ENCODE results near the gene SRSF2.
"Not testable (repeated sequence)": the region's sequence is repeated elsewhere in the genome, so short reads cannot be mapped to it uniquely, and the experiment has no call there.

The SRSF2 gene, protein sequence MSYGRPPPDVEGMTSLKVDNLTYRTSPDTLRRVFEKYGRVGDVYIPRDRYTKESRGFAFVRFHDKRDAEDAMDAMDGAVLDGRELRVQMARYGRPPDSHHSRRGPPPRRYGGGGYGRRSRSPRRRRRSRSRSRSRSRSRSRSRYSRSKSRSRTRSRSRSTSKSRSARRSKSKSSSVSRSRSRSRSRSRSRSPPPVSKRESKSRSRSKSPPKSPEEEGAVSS

DNA sequence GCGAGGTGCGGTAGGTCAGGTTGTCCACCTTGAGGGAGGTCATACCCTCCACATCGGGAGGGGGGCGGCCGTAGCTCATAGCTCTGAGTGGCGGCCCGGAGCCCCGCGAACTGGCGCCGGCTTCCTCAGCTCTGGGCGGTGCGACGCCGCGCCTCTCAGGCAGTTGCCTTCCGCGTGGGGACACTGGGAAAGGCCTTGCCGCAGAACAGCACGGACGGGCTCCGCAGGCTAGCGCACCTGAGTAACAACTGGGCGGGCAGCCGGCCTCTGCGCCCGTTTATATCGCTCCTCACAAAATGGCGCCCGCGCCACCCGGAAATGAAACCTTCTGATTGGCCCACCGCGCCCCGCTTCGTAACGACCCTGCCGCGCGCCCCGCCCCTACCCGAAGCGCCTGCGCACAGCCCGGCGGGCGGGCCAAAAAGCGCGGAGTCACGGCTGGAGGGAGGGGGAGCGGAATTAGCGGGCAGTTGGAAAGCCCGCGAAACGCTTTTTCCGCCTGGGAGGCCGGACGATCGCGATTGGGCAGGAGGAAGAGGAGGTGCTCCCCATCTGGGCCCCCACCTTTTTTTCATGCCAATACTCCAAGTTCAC lies at the start of gene SRSF2:
TSS of gene SRSF2 (minus strand) at position 250 of the 594 bp plus-strand sequence. CDS start at position 79, 171 bp downstream.
- peak; percentile 98 to 99 for DNase-seq (ENCODE audit: low read depth in 2 of 2)

DNA sequence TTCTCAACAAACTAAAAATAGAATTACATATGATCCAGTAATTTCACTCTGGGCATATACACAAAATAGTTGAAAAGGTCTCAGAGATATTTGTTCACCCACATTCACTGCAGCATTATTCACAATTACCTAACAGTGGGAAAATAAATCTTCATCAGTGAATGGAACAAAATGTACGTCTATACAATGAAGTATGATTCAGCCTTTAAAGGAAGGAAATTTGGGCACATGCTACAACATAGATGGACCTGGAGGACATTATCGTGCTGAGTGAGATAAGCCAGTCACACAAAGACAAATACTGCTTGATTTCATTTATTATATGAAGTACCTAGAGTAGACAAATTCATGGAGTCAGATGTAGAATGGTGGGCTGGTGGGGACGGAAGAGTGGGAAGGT lies 47.8 kb upstream of the SRSF2 start:
- no peak for DNase-seq (ENCODE audit: low read depth in 2 of 2)

DNA sequence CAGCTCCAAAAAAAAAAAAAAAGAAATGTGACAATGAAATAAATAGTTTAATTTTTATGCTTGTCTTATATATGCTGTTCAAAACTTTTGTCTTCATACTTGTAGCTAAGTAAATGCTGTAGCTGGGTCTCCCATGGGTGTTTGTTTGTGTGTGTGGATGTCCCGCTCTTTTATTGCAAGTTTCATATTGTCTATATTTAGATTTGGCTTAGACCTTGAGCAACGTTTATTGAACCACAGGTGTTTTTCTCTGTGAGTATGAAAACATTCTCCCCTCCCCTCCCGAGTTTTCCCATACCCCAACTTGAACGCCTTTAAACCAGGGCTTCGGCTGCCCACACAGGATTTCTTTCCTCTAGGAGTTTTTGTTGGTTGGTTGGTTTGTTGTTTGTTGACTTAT lies 46.0 kb upstream of the SRSF2 start:
- DNase-seq (ENCODE audit: low read depth in 2 of 2) = no peak

DNA sequence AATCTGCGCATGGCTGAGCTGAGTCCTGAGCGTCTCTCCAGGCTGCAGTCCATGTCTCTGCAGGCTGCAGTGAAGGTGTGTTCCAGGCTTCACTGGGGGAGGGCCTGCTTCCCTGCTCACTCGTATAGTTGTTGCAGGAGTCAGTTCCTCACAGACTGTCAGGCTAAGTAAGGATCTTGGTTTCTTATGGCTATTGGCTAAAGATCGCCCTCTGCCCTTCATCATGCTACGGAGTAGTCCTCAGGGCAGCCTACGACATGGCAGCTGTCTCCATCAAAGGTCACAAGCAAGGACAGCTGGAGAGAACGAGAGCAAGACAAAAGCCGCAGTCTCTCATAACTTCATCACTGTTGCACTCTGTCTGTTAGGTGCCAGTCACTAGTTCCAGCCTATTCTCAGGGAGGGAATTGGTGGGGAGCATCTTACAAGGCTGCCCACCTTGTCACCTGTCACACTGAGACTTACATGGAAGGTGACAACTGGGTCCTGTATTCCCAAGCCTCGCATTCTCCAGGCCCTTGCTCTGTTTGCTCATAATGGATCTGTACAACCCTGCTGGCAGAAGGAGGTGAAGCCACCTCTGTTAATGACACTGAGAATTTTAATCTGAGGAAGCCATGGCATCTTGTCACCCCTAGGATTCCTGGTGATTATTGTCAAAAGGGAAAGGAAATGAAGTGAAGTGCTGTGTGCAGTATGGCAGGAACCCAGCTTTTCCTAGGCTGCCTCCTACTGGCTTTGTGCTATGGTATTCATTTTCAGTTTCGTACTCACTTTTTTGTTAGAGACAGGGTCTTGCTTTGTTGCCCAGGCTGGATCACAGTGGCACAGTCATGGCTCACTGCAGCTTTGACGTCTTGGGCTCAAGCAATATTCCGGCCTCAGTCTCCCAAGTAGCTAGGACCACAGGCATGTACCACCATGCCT lies 44.2 kb upstream of the SRSF2 start:
- DNase-seq (ENCODE audit: low read depth in 2 of 2) = no peak

DNA sequence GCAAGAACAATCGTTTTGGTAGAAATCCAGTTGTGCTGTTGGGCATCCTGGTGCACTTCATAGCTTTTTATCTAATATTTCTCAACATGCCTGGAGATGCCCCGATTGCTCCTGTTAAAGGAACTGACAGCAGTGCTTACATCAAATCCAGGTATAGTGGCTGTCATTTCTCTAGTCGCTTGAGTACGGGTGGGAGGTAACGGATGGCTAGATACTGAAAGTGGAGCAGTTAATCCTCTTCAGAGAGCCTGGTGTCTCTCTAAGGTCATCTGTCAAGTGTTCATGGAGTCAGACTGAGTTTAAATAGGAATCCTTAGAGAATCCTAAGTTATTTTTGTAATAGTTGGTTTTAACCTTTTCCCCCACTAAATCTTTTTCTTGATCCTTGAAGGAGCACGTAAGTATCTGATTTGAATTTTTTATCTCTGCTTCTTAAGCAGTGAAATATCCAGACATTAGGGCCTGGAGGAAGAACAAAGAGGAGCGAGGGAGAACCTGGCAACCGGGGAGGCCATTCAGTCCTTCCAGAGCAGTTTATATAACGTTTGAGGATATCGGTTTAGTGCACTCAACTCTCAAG lies 38.0 kb upstream of the SRSF2 start:
- no peak for DNase-seq (ENCODE audit: low read depth in 2 of 2)

DNA sequence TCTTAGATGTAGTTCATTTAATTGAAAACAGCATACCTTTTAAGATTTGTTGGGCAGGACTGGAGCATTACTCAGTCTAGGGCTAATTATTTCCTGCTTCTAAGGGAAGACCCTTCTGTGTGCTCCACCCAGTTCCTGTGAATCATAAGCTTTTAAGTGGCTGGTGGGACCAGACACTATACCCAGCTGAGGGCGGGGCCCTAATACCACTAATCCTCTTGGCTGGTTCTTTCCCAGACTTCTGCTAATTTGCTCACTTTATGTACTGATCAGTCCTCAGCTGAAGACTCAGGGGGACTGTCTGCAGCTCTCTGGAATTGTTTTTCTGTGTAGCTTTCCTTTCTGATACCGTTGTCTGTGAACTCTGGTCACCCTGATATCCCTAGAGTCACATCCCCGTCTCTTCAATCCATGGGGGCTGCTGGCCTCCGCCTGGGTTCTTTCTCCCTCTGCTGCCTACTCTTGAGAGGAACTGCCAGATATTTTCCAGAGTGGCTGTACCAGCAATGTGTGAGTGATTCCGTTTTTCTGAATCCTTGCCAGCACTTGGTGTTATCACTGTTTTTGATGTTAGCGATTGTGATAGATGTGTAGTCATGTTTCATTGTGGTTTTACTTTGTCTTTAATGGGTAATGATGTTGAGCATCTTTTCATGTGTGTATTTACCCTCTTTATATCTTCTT lies 35.9 kb upstream of the SRSF2 start:
- peak; percentile 68 to 72 for DNase-seq (ENCODE audit: low read depth in 2 of 2)

DNA sequence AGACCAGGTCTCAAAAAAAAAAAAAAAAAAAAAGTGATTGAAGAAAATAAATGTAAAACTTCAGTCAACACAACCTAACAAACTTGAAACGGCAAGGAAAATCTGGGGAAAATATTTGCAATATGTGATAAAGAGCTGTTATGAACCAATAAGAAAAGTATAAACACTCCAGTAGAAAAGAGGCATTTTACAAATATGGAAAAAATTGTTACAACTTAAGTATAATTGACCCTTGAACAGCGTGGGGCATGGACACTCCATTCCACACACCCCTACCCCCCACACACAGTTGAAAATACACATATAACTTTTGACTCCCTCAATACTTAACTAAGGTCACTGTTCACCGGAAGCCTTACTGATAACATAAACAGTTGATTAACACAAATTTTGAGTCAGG lies 21.4 kb upstream of the SRSF2 start:
- DNase-seq (ENCODE audit: low read depth in 2 of 2) = no peak

DNA sequence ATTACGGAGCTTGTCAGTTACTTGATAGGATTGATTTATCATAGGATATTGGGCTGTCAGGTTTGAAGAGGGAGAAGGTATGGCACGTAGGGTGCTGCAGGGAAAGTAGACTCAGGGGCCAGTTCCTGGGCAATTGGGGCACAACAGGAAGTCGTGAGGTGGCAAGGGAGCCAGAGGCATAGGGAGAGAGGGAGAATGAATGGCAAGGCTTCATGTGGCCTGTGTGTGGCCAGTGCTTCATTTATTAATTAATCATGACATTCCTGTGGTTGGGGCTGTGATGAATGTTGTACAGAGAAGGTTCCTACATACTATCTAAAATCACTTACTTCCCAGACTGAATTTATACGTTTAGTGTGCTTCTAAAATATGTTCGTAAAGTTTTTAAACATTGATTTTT lies 20.1 kb upstream of the SRSF2 start:
- DNase-seq (ENCODE audit: low read depth in 2 of 2) = no peak

DNA sequence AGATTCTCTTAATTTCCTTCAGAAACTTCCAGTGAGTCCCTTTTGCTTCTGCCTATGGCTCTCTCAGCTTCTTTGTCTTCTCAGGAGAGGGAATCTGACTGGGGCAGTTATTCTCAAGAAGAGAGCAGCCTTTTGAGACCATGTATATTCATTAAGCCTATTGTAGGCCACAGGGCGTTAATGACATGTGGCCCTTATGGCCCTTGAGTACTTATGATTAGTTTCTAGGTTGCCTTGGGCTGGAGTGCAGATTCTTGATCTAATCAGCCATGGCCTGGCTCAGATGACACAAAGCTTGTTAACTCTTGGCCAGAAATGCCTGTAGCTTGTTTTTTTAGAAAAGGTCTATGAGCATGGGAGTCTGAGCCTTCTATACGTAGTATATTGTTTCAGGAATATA lies 18.2 kb upstream of the SRSF2 start:
- DNase-seq (ENCODE audit: low read depth in 2 of 2) = no peak

DNA sequence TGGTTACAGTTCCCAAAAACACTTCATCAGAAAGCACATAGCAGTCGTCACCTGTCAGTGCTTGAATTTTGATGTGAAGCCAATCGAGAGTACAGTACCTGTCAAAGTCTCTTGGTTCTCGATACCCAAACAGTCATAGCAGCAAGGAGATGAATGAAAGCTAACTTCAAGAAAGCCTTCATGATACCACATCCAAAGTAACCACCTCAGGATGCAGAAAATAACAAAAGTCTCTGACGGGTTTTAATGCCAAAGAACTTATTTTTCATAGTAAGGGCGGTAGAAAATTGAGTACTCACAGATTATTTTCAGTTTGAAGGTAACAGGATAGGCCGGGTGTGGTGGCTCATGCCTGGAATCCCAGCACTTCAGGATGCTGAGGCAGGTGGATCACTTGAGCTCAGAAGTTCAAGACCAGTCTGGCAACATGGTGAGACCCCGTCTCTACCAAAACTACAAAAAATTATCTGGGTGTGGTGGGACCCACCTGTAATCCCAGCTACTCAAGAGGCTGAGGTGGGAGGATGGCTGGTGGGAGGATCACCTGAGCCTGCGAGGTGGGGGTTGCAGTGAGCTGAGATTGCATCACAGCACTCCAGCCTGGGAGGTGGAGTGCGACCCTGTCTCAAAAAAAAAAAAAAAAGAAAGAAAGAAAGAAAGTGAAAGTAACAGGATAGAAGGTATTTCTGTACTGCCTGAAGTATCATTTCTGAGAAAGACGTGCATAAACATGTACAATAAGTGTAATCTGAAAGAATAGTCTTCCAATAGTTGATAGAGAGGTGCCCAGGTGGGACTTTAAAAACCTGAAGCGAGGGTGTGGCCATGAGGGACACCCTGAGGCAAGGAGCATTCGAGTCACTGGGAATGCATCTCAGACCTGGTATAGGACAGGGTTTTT lies 16.2 kb upstream of the SRSF2 start:
- DNase-seq (ENCODE audit: low read depth in 2 of 2) = no peak

DNA sequence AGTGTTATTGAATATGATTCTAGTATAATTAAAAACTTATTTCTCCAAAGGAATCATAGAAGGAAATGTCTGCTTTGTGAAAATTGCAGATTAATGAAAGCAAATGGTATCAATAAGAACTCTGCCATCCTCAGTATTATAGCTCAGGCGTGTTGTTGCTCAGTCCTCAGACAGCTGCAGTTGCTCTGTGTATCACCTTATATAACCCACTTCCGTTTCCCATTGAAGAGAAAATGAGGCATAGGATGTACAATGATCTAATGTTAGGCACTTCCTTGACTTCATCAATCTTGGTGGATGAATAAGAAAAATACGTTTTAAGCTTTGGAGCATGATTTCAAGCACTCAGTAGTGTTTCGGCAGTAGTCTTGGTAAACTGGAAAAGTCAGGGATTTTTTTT lies 14.9 kb upstream of the SRSF2 start:
- no peak for DNase-seq (ENCODE audit: low read depth in 2 of 2)

DNA sequence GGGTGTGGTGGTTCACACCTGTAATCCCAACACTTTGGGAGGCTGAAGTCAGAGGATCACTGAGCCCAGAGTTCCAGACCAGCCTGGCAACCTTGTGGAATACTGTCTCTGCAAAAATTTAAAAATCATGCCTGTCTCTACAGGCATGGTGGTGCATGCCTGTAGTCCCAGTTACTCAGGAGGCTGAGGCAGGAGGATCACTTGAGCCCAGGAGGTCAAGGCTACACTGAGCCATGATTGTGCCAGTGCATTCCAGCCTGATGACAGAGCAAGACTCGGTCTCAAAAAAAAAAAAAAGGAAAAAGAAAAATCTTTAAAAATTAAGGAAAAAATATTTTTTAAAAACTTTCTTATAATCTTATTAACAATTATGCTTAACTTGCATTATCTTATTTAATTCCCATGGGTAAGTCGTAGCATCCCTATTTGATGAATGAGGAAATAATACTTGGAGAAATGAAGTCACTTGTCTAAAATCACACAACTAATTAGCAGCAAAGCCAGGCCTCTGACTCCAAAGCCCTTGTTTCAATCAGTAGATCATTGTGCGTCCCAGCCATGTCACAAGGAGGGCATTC lies 14.4 kb upstream of the SRSF2 start:
- no peak for DNase-seq (ENCODE audit: low read depth in 2 of 2)

DNA sequence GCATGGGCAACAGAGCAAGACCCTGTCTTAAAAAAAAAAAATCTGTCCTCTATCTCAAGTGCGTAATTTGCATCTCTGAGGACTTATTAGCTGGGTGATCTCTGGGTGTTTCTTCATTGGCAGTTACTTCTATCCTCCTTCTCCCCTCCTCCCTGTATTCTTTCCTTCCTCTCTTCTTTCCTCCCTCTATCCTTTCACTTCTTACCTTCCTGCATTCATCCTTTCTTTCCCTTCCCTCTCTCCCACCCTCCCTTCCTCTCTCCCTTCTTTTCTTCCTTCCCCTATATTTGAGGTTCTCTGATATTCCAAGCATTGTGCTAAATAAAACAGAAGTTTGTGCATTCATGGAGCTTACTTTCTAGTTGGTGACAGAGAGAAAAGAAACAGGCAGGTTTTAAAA lies 11.5 kb upstream of the SRSF2 start:
- DNase-seq (ENCODE audit: low read depth in 2 of 2) = no peak

DNA sequence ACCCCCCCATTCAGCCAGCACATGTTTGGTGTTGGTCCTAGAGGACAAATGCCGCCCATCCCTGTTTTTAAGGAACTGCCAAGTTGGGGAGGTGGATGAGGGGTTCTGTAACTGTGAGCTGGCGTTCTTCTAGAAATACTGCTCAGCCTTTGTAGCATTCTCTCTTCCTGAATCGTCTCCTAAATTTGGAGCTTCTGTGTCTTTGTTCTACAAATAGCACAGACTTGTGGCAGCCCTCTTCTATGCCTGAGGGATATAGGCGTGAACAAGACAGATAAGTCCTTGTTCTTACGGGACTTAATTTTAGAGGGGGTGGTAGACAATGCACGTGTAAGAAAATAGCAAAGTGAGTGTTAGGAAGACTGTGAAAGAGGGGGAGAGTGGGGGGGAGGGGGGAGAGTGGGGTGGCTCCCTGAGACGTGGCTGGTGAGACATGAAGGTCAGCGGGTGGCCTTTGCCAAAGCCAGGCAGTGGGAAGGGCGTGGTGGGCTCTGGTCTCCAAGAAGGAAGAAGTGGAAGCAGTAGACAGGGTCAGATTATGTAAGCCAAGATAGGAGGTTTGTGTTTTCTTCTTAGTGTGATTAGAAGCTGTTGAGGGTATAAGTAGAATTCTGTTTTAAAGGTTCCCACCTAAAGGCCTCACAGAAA lies 10.7 kb upstream of the SRSF2 start:
- DNase-seq (ENCODE audit: low read depth in 2 of 2) = no peak

DNA sequence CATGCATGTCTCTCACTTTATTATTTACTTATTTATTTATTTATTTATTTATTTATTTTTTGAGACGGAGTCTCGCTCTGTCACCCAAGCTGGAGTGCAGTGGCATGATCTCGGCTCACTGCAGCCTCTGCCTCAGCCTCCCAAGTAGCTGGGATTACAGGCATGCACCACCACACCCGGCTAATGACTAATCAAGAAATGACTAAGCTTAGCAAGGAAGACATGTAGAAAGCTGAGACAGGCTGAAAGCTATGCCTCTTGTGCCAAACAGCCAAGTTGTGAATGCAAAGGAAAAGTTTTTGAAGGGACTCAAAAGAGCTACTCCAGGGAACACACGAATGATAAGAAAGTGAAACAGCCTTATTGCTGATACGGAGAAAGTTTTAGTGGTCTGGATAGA lies 8.7 kb upstream of the SRSF2 start:
- not testable (repeated sequence) for DNase-seq (ENCODE audit: low read depth in 2 of 2)

DNA sequence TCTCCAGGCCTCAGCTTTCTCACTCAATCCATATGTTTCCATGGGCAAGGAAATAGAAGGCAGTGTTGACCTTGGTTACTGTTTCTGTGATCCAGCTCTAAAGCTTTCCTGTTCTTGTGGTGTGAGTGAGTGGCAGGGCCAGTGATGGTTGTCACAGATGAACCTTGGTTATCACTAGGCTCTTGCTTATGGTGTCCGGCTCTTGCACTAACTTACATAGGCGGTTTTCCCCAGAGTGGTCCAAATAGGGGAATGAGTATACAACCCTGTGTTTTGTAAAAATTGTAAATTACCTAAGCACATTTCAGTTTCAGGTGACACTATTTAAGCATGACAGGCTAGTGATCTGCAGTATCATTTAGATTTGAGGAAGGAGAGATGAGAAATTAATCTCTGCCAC lies 7.6 kb upstream of the SRSF2 start:
- no peak for DNase-seq (ENCODE audit: low read depth in 2 of 2)

DNA sequence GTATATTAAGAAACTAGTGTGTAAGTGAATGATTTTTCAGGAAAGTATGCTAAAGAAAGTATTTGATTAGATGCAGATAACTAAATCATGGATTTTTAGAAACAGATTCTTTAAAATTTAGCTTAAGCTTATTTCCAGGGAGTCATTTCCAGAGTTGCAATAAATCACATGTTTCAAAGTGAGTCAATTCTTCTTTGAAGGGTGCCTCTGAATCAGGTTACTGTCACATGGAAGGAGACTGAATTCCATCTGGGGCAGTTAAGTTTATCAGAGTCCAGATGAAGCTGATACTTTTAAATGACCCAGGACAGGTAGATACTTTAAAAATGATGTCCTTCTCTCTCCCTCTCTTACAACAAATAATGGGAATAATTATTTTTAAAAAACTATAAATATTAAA lies 5.8 kb upstream of the SRSF2 start:
- DNase-seq (ENCODE audit: low read depth in 2 of 2) = no peak

DNA sequence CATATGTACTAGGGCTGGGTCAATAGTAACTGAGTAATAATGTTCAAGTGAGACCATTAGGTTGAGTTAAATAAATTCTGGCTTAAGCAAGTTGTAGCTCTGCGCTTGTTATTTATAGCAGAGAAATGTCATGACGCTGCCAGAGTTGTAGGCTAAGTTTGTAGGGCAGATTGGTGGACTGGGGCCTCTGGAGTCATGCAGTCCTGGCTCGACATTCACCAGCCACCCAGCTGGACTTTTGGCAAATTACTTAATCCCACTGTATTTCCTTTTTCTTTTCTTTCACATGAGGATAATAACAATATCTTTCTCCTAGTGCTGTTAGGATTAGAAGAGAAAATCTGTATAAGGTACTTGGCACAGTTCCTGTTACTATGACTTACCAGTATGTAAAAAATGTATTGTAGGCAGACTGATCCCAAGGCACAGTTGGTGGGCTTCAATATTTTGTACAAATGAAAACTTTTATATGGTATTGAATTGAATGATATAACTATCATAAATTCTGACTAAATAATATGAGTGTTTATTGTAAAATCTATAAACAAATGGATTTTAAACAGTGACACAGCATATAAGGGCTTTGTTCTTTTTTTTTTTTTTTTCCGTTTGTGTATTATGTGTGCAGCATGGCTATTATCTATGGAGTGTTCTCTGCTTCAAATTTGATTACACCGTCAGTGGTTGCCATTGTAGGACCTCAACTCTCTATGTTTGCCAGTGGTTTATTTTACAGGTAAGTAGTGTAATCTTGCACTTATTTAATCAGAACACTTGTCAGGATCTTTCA lies 3.4 kb upstream of the SRSF2 start:
- DNase-seq (ENCODE audit: low read depth in 2 of 2) = no peak

DNA sequence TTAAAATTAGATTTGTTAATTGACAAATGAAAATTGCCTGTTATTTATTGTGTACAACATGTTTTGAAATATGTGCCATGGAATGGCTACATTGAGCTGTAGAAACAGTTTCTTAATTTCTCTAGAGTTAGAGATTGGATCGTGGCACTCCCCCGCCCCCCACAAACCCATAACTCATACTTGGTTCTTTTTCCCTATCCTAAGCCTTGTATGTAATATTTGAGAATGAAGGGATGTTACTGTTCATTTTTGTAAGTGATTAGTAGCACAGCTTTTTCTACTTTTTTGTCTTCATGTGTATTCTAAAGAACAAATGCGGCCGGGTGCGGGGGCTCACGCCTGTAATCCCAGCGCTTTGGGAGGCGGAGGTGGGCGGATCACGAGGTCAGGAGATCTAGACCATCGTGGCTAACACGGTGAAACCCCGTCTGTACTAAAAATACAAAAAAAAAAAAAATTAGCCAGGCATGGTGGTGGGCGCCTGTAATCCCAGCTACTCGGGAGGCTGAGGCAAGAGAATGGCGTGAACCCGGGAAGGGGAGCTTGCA lies 2.5 kb upstream of the SRSF2 start:
- not testable (repeated sequence) for DNase-seq (ENCODE audit: low read depth in 2 of 2)

Data from fibroblast of skin of left biceps (primary cell).